Neural progenitor cell (in vitro differentiated cells): Measurements from ENCODE around the gene TUB.

ENCODE experiments used
- EZH2phosphoT487 ChIP-seq: fragments of 200-600 bp; sonication (generic); IDR thresholded peaks from 2 replicates; pipeline ENCODE4 v1.6.1; 2017; ENCODE audit warnings: antibody characterized with exemption
- TF ChIP-seq, protein P1 (sequence below): fragments of 200-600 bp; sonication (generic); IDR thresholded peaks from 2 replicates; pipeline ENCODE4 v1.5.1; 2017; ENCODE audit warnings: antibody characterized with exemption, mild to moderate bottlenecking

DNA sequence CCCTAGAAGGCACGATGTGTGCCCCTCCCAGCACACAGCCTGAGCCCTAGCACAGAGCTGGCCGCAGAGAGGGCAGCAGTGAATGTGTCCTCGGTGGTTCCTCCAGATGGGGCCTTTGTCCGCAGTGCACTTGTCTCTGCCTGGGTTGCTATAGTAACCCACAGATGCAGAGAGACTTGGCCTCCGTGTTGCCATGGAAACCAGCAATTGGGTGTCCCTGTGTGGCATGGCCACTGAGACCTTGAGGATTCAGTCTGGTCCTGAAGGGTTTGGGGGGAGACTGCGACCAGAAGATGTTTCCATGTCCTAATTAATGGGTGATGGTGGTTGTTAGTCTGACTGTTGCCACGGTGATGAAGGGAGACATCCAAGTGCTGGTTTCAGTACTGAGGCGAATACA is 42.6 kb upstream of the TUB start:
- TF ChIP-seq, protein P1, sequence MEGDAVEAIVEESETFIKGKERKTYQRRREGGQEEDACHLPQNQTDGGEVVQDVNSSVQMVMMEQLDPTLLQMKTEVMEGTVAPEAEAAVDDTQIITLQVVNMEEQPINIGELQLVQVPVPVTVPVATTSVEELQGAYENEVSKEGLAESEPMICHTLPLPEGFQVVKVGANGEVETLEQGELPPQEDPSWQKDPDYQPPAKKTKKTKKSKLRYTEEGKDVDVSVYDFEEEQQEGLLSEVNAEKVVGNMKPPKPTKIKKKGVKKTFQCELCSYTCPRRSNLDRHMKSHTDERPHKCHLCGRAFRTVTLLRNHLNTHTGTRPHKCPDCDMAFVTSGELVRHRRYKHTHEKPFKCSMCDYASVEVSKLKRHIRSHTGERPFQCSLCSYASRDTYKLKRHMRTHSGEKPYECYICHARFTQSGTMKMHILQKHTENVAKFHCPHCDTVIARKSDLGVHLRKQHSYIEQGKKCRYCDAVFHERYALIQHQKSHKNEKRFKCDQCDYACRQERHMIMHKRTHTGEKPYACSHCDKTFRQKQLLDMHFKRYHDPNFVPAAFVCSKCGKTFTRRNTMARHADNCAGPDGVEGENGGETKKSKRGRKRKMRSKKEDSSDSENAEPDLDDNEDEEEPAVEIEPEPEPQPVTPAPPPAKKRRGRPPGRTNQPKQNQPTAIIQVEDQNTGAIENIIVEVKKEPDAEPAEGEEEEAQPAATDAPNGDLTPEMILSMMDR, result no peak
- TF ChIP-seq EZH2phosphoT487, result no peak
